Measurements from ENCODE around the gene LPP. TPM values are rescaled to one million over a fixed set of nuclear protein-coding genes. Genes with fewer than 3 reads are reported as not detected.

The LPP gene
- total RNA-seq, 6 experiments from 2014 or later, result 41.5 to 90.5 (median 69.5) TPM

- H3K9me3 ChIP-seq, result no peaks in the 10 kb centered on the region
- 88% methylated on average over 2 of the region's 2 CpGs for WGBS (ENCODE audit: insufficient coverage, low coverage, low lambda C conversion rate, missing lambda C conversion rate)
- no peaks in the 10 kb centered on the region for H3K36me3 ChIP-seq
- DNase-seq, result no peak
- intact Hi-C loops (cut with DNase I), result no loop called here
- TF ChIP-seq POLR2A (IDR thresholded peaks at IDR 0.05), result no peak
- TF ChIP-seq CTCF (IDR thresholded peaks at IDR 0.05), result no peak
- H3K27ac ChIP-seq, result no peak overlapping the region
- no peaks in the 10 kb centered on the region for H3K27me3 ChIP-seq
- ATAC-seq, result peak; percentile 27 to 75 (median 50)
- H3K4me1 ChIP-seq, result no peaks in the 10 kb centered on the region
- no peak overlapping the region for H3K4me3 ChIP-seq
Observed at GRCh38 chr3:188905547-188905946, 751.6 kb downstream of the LPP start.

GRCh38 chr3:188906236-188906635 is 752.3 kb downstream of the LPP start:
- Histone ChIP-seq H3K9me3 (no peaks in the 10 kb centered on the region), H3K36me3 (no peaks in the 10 kb centered on the region), H3K4me3 (no peak overlapping the region), H3K27ac (no peak overlapping the region), H3K4me1 (no peaks in the 10 kb centered on the region), H3K27me3 (no peaks in the 10 kb centered on the region)
- intact Hi-C loops (cut with DNase I), result no loop called here
- ATAC-seq (no peak), DNase-seq (no peak)
- no peak for TF ChIP-seq CTCF (IDR thresholded peaks at IDR 0.05)
- no peak for TF ChIP-seq POLR2A (IDR thresholded peaks at IDR 0.05)
- WGBS (ENCODE audit: insufficient coverage, low coverage, low lambda C conversion rate, missing lambda C conversion rate), result 74% methylated on average over 3 of the region's 7 CpGs

- WGBS (ENCODE audit: insufficient coverage, low coverage, low lambda C conversion rate, missing lambda C conversion rate), result 79% methylated on average over 4 of the region's 5 CpGs
- no peak for ATAC-seq
- TF ChIP-seq POLR2A (IDR thresholded peaks at IDR 0.05), result no peak
- TF ChIP-seq CTCF (IDR thresholded peaks at IDR 0.05), result no peak
Observed at GRCh38 chr3:188908002-188908850, 754.3 kb downstream of the LPP start.

GRCh38 chr3:188911026-188911850 is 757.3 kb downstream of the LPP start:
- 86% methylated on average over 4 of the region's 8 CpGs for WGBS (ENCODE audit: insufficient coverage, low coverage, low lambda C conversion rate, missing lambda C conversion rate)
- Histone ChIP-seq H3K36me3 (no peaks in the 10 kb centered on the region), H3K4me1 (peaks cover 0 to 14% (median 0%) of the 10 kb centered on the region in 4 donors), H3K27ac (no peak overlapping the region), H3K9me3 (no peaks in the 10 kb centered on the region), H3K4me3 (no peak overlapping the region), H3K27me3 (no peaks in the 10 kb centered on the region)
- TF ChIP-seq CTCF (IDR thresholded peaks at IDR 0.05) (no peak), POLR2A (IDR thresholded peaks at IDR 0.05) (no peak)
- ATAC-seq (no peak), DNase-seq (no peak)
- intact Hi-C loops (cut with DNase I), result no loop called here

More at GRCh38 chr3:188908002-188908850, 754.3 kb downstream of the LPP start:
- H3K27ac ChIP-seq, result no peak overlapping the region
- no peaks in the 10 kb centered on the region for H3K4me1 ChIP-seq
- intact Hi-C loops (cut with DNase I), result no loop called here
- no peaks in the 10 kb centered on the region for H3K9me3 ChIP-seq
- no peaks in the 10 kb centered on the region for H3K27me3 ChIP-seq
- no peak for DNase-seq
- no peak overlapping the region for H3K4me3 ChIP-seq
- no peaks in the 10 kb centered on the region for H3K36me3 ChIP-seq

Data from right lobe of liver (tissue), 6 donors.